ENCODE data around the gene RDM1.
"Not testable (repeated sequence)": the region's sequence is repeated elsewhere in the genome, so short reads cannot be mapped to it uniquely, and the experiment has no call there.

RDM1 gene

GRCh38 chr17:35900708-35901480, 29.7 kb downstream of the RDM1 start:
- no peak for DNase-seq (ENCODE audit: extremely low read depth in 1 of 2, low read depth in 1 of 2)

- no peak for DNase-seq (ENCODE audit: extremely low read depth in 1 of 2, low read depth in 1 of 2)
Measured at GRCh38 chr17:35900280-35900679, 30.3 kb downstream of the RDM1 start.

- DNase-seq (ENCODE audit: extremely low read depth in 1 of 2, low read depth in 1 of 2), result peak in 1 of 2 donors; percentile 68
Measured at GRCh38 chr17:35898283-35899070, 32.1 kb downstream of the RDM1 start.

GRCh38 chr17:35897772-35898171, 32.8 kb downstream of the RDM1 start:
- not testable (repeated sequence) for DNase-seq (ENCODE audit: extremely low read depth in 1 of 2, low read depth in 1 of 2)

- DNase-seq (ENCODE audit: extremely low read depth in 1 of 2, low read depth in 1 of 2), result peak in 1 of 2 donors; percentile 57
Measured at GRCh38 chr17:35895636-35896587, 34.7 kb downstream of the RDM1 start.

- no peak for DNase-seq (ENCODE audit: extremely low read depth in 1 of 2, low read depth in 1 of 2)
Measured at GRCh38 chr17:35894206-35894605, 36.4 kb downstream of the RDM1 start.

- DNase-seq (ENCODE audit: extremely low read depth in 1 of 2, low read depth in 1 of 2), result no peak
Measured at GRCh38 chr17:35893751-35894150, 36.8 kb downstream of the RDM1 start.

GRCh38 chr17:35892091-35893035, 38.2 kb downstream of the RDM1 start:
- peak; percentile 52 to 69 for DNase-seq (ENCODE audit: extremely low read depth in 1 of 2, low read depth in 1 of 2)

GRCh38 chr17:35891269-35891668, 39.3 kb downstream of the RDM1 start:
- DNase-seq (ENCODE audit: extremely low read depth in 1 of 2, low read depth in 1 of 2), result no peak

- DNase-seq (ENCODE audit: extremely low read depth in 1 of 2, low read depth in 1 of 2), result peak in 1 of 2 donors; percentile 39
Measured at GRCh38 chr17:35890774-35891155, 39.8 kb downstream of the RDM1 start.

GRCh38 chr17:35889818-35890773, 40.5 kb downstream of the RDM1 start:
- no peak for DNase-seq (ENCODE audit: extremely low read depth in 1 of 2, low read depth in 1 of 2)

GRCh38 chr17:35889241-35889640, 41.3 kb downstream of the RDM1 start:
- DNase-seq (ENCODE audit: extremely low read depth in 1 of 2, low read depth in 1 of 2), result no peak

- DNase-seq (ENCODE audit: extremely low read depth in 1 of 2, low read depth in 1 of 2), result peak in 1 of 2 donors; percentile 48
Measured at GRCh38 chr17:35879773-35880654, 50.6 kb downstream of the RDM1 start, which contains the start of gene CCL5. Gene CCL5 (minus strand): TSS chr17:35880360.

GRCh38 chr17:35878361-35878760, 52.2 kb downstream of the RDM1 start:
- no peak for DNase-seq (ENCODE audit: extremely low read depth in 1 of 2, low read depth in 1 of 2)

- no peak for DNase-seq (ENCODE audit: extremely low read depth in 1 of 2, low read depth in 1 of 2)
Measured at GRCh38 chr17:35877345-35878029, 53.1 kb downstream of the RDM1 start.

- no peak for DNase-seq (ENCODE audit: extremely low read depth in 1 of 2, low read depth in 1 of 2)
Measured at GRCh38 chr17:35876534-35876933, 54.0 kb downstream of the RDM1 start.

GRCh38 chr17:35875800-35876139, 54.8 kb downstream of the RDM1 start:
- no peak for DNase-seq (ENCODE audit: extremely low read depth in 1 of 2, low read depth in 1 of 2)
